Stomach (tissue), 4 donors: ENCODE results near the gene QRICH2.

Experiments used
- CTCF ChIP-seq, 7 experiments: fragments of 450-650 bp in 4 of 7; fragments of 200-600 bp in 3 of 7; sonication (generic) in 3 of 7; IDR thresholded peaks; one replicate each; pipeline ENCODE4 v1.5.1; 2016 to 2019; ENCODE audit warnings: antibody characterized with exemption in 7 of 7, control low read depth in 2 of 7, mild to moderate bottlenecking in 1 of 7
- EP300 ChIP-seq: sonication (generic); formaldehyde crosslinking; IDR thresholded peaks from one replicate; pipeline ENCODE4 v1.6.1; 2017; ENCODE audit warnings: antibody characterized with exemption
- POLR2A ChIP-seq, 4 donors: fragments of 450-650 bp; IDR thresholded peaks; one replicate each; pipeline ENCODE4 v1.6.1; 2016; ENCODE audit warnings: antibody characterized with exemption in 4 of 4, control low read depth in 2 of 4, mild to moderate bottlenecking in 1 of 4, moderate library complexity in 1 of 4
- POLR2AphosphoS5 ChIP-seq, 3 donors: sonication (generic); formaldehyde crosslinking; IDR thresholded peaks; one replicate each; pipeline ENCODE4 v1.6.1; 2016; ENCODE audit warnings: antibody characterized with exemption in 3 of 3

GRCh38 chr17:76307966-76308338 is at the start of gene QRICH2:
- TF ChIP-seq CTCF (IDR thresholded peaks at IDR 0.05) (no peak), POLR2A (IDR thresholded peaks at IDR 0.05) (no peak), EP300 (no peak), POLR2AphosphoS5 (IDR thresholded peaks at IDR 0.05) (no peak)
